22Rv1 (cell line): ENCODE results near the gene KSR2.

ENCODE experiments used
- CTCF ChIP-seq: fragments of 450-650 bp; IDR thresholded peaks from 2 replicates; pipeline ENCODE4 v1.5.1; 2017; ENCODE audit warnings: mild to moderate bottlenecking
- ZFX ChIP-seq: fragments of 450-650 bp; IDR thresholded peaks from 2 replicates; pipeline ENCODE4 v1.6.1; 2017; ENCODE audit warnings: antibody characterized with exemption, borderline replicate concordance

DNA sequence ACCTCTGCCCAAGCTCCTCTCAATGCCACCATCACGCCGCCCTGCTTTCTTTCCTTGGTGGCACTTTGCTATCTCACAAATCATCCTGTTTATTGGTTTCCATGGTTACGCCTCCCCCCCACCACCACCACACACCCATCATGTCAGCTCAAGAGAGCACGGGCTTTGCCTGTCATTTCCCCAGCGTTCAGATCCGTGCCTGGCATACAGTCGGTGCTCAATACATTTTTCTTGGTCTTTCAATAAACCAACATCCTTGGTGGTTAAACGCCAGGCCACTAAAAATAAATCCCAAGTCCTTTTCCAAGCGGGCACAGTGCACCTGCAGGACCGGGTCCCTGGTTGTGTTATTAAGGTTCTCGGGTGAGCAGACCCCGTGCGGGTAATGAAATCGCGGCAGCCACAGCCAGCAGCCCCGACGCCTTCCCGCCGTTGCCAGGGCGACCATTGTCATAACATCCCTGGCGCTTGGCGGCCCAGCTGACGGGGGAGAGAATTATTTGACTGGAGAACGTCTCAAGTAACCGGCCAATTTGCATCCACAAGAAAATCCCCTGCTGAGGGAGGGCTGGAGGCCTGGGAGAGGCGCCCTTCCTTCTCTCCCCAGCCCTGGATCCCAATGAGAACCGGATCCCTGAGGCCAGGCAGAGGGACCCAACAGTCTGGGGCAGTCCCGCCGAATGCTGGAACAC is 92.9 kb downstream of the KSR2 start:
- no peak for TF ChIP-seq CTCF
- TF ChIP-seq ZFX = no peak
